ENCODE measurements around the gene ADAT3. TPM values are rescaled to one million over a fixed set of nuclear protein-coding genes. Genes with fewer than 3 reads are reported as not detected.

Gene ADAT3
- total RNA-seq, 2 donors from 2014 or later: 3.9 to 8.4 TPM

DNA sequence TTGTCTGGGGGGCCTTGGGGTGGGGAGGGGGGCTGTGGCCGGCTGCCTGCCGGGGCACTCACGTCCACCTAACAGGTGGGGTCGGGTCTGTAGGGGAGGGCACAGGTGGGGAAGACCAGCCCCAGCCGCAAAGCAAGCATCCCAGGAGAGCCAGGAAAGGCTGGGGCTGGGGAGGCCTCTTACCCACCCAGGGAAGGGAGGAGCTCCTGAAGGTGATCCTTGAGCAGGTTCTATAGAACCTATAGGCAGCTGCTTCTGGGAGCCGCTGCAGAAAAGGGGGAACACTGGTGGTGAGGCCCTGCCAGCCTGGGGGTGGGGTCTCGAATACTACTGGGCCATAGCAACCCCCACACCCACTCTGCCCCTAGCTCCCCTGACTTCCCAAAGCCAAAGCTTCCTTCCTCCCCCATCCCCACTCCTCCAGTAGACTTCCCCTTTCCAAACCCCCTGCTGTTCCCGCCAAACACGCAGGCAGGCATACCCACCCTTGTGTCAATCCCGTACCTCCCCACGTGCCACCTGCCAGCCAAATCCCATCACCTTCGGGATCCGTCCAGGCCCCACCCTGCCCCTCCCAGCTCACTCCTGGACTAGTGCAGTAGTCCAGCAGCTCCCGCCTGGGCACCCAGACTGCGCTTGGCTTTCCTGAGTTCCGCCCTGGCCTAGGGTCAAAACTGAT lies 47.4 kb upstream of the ADAT3 start:
- peak overlapping the region; percentile 68 for H3K4me3 ChIP-seq
- TF ChIP-seq, protein P1, sequence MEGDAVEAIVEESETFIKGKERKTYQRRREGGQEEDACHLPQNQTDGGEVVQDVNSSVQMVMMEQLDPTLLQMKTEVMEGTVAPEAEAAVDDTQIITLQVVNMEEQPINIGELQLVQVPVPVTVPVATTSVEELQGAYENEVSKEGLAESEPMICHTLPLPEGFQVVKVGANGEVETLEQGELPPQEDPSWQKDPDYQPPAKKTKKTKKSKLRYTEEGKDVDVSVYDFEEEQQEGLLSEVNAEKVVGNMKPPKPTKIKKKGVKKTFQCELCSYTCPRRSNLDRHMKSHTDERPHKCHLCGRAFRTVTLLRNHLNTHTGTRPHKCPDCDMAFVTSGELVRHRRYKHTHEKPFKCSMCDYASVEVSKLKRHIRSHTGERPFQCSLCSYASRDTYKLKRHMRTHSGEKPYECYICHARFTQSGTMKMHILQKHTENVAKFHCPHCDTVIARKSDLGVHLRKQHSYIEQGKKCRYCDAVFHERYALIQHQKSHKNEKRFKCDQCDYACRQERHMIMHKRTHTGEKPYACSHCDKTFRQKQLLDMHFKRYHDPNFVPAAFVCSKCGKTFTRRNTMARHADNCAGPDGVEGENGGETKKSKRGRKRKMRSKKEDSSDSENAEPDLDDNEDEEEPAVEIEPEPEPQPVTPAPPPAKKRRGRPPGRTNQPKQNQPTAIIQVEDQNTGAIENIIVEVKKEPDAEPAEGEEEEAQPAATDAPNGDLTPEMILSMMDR (IDR thresholded peaks at IDR 0.05): no peak
- peak overlapping the region; percentile 38 to 75 for H3K27ac ChIP-seq
- no peaks in the 10 kb centered on the region for H3K36me3 ChIP-seq
- H3K4me1 ChIP-seq (ENCODE audit: control insufficient read depth in 1 of 2, low read depth in 2 of 2): peaks cover 52 to 73% of the 10 kb centered on the region in 2 donors
- no peaks in the 10 kb centered on the region for H3K27me3 ChIP-seq (replicated peaks; ENCODE audit: insufficient read depth)
- no peaks in the 10 kb centered on the region for H3K9me3 ChIP-seq
- DNase-seq (ENCODE audit: low spot score): no peak
- no peak for ATAC-seq (ENCODE audit: insufficient number of reproducible peaks, low FRiP score, low read depth)

DNA sequence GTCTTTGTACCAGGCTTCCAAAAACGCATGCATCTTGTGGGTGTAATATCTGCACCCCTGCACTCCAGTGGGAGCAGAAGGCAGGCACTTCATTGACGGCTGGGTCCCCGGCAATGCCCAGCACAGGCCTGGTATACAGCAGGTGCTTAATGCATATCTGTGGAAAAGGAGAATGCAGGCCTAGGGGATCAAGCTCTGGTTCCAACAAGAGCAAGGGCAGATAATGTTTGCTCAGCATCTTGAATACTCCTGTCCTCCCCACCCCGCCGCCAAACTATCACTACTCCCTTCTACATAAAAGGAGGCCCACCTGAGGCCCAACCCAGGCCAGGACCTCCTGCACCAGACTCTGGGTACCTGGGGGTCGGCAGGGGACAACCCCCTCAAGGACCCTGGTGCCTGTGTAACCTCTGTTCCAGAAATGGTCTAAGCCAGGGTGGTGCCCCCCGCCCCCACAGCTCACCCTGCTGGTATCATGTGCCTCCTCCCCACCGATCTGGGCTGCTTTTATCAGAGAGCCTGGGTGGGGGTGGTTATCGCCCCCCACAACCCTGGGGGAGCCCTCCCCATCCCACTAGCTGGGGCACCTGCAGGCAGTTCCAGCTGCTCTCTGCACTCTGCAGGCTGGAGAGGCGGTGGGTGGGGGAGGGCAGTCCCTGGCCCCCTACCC lies 46.7 kb upstream of the ADAT3 start:
- Histone ChIP-seq H3K4me1 (ENCODE audit: control insufficient read depth in 1 of 2, low read depth in 2 of 2) (peaks cover 47 to 71% of the 10 kb centered on the region in 2 donors), H3K27me3 (replicated peaks; ENCODE audit: insufficient read depth) (no peaks in the 10 kb centered on the region), H3K9me3 (no peaks in the 10 kb centered on the region), H3K27ac (no peak overlapping the region), H3K4me3 (no peak overlapping the region), H3K36me3 (no peaks in the 10 kb centered on the region)
- TF ChIP-seq, protein P1 (IDR thresholded peaks at IDR 0.05): no peak
- DNase-seq (ENCODE audit: low spot score): no peak
- ATAC-seq (ENCODE audit: insufficient number of reproducible peaks, low FRiP score, low read depth): no peak

DNA sequence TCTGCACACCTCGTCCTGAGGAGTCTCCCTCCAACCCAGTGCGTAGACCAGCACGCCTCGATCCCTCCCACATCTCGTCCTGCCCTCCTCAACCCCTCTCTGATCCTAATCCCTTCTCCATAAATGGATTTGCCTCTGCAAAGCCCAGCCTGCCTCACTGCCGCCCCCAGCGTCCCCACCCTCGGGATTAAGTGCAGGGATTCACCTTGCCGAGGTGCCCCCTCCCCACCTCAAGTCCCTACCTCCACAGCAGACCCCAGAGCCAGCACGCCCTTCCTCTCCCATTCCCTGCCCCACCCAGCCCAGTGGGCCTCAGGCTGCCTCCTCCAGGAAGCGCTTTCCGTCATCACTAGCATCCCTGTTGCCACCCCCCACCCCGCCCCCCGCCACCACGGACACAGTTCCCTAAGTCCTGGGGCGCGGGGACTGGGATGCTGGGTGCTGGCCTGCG lies 45.8 kb upstream of the ADAT3 start:
- Histone ChIP-seq H3K27ac (no peak overlapping the region), H3K27me3 (replicated peaks; ENCODE audit: insufficient read depth) (no peaks in the 10 kb centered on the region), H3K4me1 (ENCODE audit: control insufficient read depth in 1 of 2, low read depth in 2 of 2) (peaks cover 45 to 65% of the 10 kb centered on the region in 2 donors), H3K36me3 (no peaks in the 10 kb centered on the region), H3K9me3 (no peaks in the 10 kb centered on the region), H3K4me3 (no peak overlapping the region)
- no peak for DNase-seq (ENCODE audit: low spot score)
- TF ChIP-seq, protein P1 (IDR thresholded peaks at IDR 0.05): no peak
- no peak for ATAC-seq (ENCODE audit: insufficient number of reproducible peaks, low FRiP score, low read depth)

DNA sequence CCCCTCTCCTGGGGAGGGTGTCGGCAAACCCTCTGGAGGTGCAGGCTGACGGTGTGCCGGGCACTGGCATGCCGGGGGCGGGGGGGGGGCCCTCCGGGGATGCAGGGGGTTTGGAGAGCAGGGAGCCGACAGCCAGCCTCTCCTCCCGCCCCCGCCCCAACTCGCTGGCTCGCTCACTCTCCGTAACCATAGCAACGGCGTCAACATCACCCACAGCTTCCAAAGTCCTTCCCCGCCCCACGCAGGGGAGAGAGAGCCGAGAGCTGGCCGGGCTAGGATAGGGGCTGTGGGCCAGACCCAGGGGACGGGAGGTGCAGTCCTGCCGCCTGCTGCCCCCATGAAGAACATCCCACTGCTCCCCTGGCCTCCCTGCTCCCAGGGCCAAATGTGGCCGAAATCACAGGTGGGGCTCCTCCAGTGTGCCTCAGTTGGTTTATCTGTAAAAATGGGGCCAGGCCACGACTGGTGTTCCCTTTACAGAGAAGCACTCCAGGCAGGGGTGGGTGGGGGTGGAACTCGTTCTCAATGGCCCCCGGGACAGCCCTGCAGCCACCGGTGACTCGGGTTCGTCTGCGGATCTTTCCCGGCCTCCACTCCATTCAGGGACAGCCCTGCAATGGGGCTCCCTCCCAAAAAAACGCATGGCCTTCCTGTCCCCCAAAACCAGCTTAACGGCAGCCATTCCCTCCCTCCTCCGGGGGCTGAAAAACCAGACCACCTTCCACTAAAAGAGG lies 45.0 kb upstream of the ADAT3 start:
- ATAC-seq (ENCODE audit: insufficient number of reproducible peaks, low FRiP score, low read depth) (no peak), DNase-seq (ENCODE audit: low spot score) (no peak)
- Histone ChIP-seq H3K9me3 (no peaks in the 10 kb centered on the region), H3K36me3 (no peaks in the 10 kb centered on the region), H3K4me1 (ENCODE audit: control insufficient read depth in 1 of 2, low read depth in 2 of 2) (peaks cover 42 to 67% of the 10 kb centered on the region in 2 donors), H3K27me3 (replicated peaks; ENCODE audit: insufficient read depth) (no peaks in the 10 kb centered on the region), H3K4me3 (no peak overlapping the region), H3K27ac (no peak overlapping the region)
- TF ChIP-seq, protein P1 (IDR thresholded peaks at IDR 0.05): no peak
